Umbilical cord (tissue), 2 donors: ENCODE data around the gene SGCA. TPM values are rescaled to one million over a fixed set of nuclear protein-coding genes. Genes with fewer than 3 reads are reported as not detected.

Experiments used
- DNase-seq: peaks from one replicate; pipeline ENCODE4 v3.0.0-alpha.2; 2015; ENCODE audit warnings: low spot score
- total RNA-seq: library from RNA; depleted of rRNA; stranded (reverse); fragments of >200 nt; gene quantifications from one replicate; pipeline ENCODE4 v1.2.3, GENCODE V29; 2014; ENCODE audit warnings: low replicate concordance; ENCODE audit not compliant: insufficient read depth

SGCA gene
- total RNA-seq = 31.3 TPM

GRCh38 chr17:50165867-50166517 is at the start of gene SGCA:
Gene SGCA, plus strand, starts transcription at chr17:50166005. Its CDS starts 36 bp downstream, at chr17:50166041.
- no peak for DNase-seq

- peak; percentile 49 for DNase-seq
Measured at GRCh38 chr17:50117202-50118051, 48.4 kb upstream of the SGCA start.

GRCh38 chr17:50118076-50118827 is 47.6 kb upstream of the SGCA start:
- DNase-seq = no peak

GRCh38 chr17:50118828-50119218 is 47.0 kb upstream of the SGCA start:
- no peak for DNase-seq

- DNase-seq = no peak
Measured at GRCh38 chr17:50120475-50121253, 45.1 kb upstream of the SGCA start.

- no peak for DNase-seq
Measured at GRCh38 chr17:50122945-50123344, 42.9 kb upstream of the SGCA start.

- no peak for DNase-seq
Measured at GRCh38 chr17:50123649-50124349, 42.0 kb upstream of the SGCA start.

- DNase-seq = no peak
Measured at GRCh38 chr17:50125420-50125997, 40.3 kb upstream of the SGCA start.

- no peak for DNase-seq
Measured at GRCh38 chr17:50127697-50128361, 38.0 kb upstream of the SGCA start.

GRCh38 chr17:50128441-50129352 is 37.1 kb upstream of the SGCA start:
- DNase-seq = peak; percentile 47

- no peak for DNase-seq
Measured at GRCh38 chr17:50129353-50129727, 36.5 kb upstream of the SGCA start.

- DNase-seq = peak; percentile 66
Measured at GRCh38 chr17:50129728-50130558, 35.9 kb upstream of the SGCA start, which contains the start of gene SAMD14. Gene SAMD14, minus strand, starts transcription at chr17:50130160. Its CDS starts 5,201 bp downstream, at chr17:50124959.

GRCh38 chr17:50130559-50131305 is 35.1 kb upstream of the SGCA start:
- no peak for DNase-seq

- DNase-seq = no peak
Measured at GRCh38 chr17:50132104-50132794, 33.6 kb upstream of the SGCA start.

GRCh38 chr17:50133028-50133768 is 32.6 kb upstream of the SGCA start:
- DNase-seq = no peak

- no peak for DNase-seq
Measured at GRCh38 chr17:50133769-50134099, 32.1 kb upstream of the SGCA start.
